Stimulated activated CD4-positive, alpha-beta T cell treated with anti-CD3 and anti-CD28 coated beads, Interleukin-12 subunit alpha, Interleukin-12 subunit beta, amount 100 ng/mL, for 24 hours (primary cell): ENCODE results near the gene SOX11.

Experiments used
- DNase-seq, 2 experiments: peaks; one replicate each; pipeline ENCODE4 v3.0.0-alpha.2; 2020; ENCODE audit warnings: low read depth in 2 of 2

Gene SOX11

GRCh38 chr2:5692561-5693286, 540 bp downstream of the SOX11 start:
- DNase-seq, result no peak

- DNase-seq, result no peak
Measured at GRCh38 chr2:5693287-5694201, 1.4 kb downstream of the SOX11 start.

- no peak for DNase-seq
Measured at GRCh38 chr2:5694306-5694705, 2.1 kb downstream of the SOX11 start.

GRCh38 chr2:5695654-5696403, 3.6 kb downstream of the SOX11 start:
- no peak for DNase-seq

- DNase-seq, result no peak
Measured at GRCh38 chr2:5696404-5696944, 4.3 kb downstream of the SOX11 start.

GRCh38 chr2:5696945-5697521, 4.8 kb downstream of the SOX11 start:
- DNase-seq, result no peak

- no peak for DNase-seq
Measured at GRCh38 chr2:5697562-5697961, 5.4 kb downstream of the SOX11 start.

GRCh38 chr2:5698134-5698533, 6.0 kb downstream of the SOX11 start:
- no peak for DNase-seq

GRCh38 chr2:5699963-5700362, 7.8 kb downstream of the SOX11 start:
- no peak for DNase-seq

GRCh38 chr2:5700551-5700950, 8.4 kb downstream of the SOX11 start:
- no peak for DNase-seq

GRCh38 chr2:5701266-5701665, 9.1 kb downstream of the SOX11 start:
- DNase-seq, result no peak

GRCh38 chr2:5703166-5703565, 11.0 kb downstream of the SOX11 start:
- DNase-seq, result no peak

GRCh38 chr2:5705490-5705889, 13.3 kb downstream of the SOX11 start:
- no peak for DNase-seq

- no peak for DNase-seq
Measured at GRCh38 chr2:5706717-5707455, 14.7 kb downstream of the SOX11 start.

- DNase-seq, result no peak
Measured at GRCh38 chr2:5710615-5711014, 18.4 kb downstream of the SOX11 start.

GRCh38 chr2:5713101-5713500, 20.9 kb downstream of the SOX11 start:
- no peak for DNase-seq

- DNase-seq, result no peak
Measured at GRCh38 chr2:5719629-5720334, 27.6 kb downstream of the SOX11 start.

- no peak for DNase-seq
Measured at GRCh38 chr2:5720426-5720825, 28.2 kb downstream of the SOX11 start.

GRCh38 chr2:5722236-5722635, 30.1 kb downstream of the SOX11 start:
- no peak for DNase-seq
